Measurements from ENCODE around the gene MRPL1. TPM values are rescaled to one million over a fixed set of nuclear protein-coding genes. Genes with fewer than 3 reads are reported as not detected.

Gene MRPL1
- total and polyA plus RNA-seq, 2 of the 13 experiments (the other 11 are each of a cell fraction or from before 2014, with no cell fraction given), result 23.3 to 61.5 TPM

- TF ChIP-seq STAG1 (CRISPR knock-in tag; IDR thresholded peaks at IDR 0.05) (no peak), SNAI1 (CRISPR knock-in tag; IDR thresholded peaks at IDR 0.05; ENCODE audit: borderline replicate concordance) (no peak)
Observed at GRCh38 chr4:77877771-77878565, 15.3 kb downstream of the MRPL1 start (continued).

- TF ChIP-seq NKX3-1 (CRISPR knock-in tag; IDR thresholded peaks at IDR 0.05) (no peak), SNAPC2 (CRISPR knock-in tag; IDR thresholded peaks at IDR 0.05) (no peak), RBM39 (IDR thresholded peaks at IDR 0.05; ENCODE audit: low read depth, low read length, poor library complexity, severe bottlenecking) (no peak), E2F1 (CRISPR knock-in tag; IDR thresholded peaks at IDR 0.05) (no peak), KDM4B (CRISPR knock-in tag; IDR thresholded peaks at IDR 0.05) (no peak), EEA1 (CRISPR knock-in tag; IDR thresholded peaks at IDR 0.05; ENCODE audit: borderline replicate concordance) (no peak), HNRNPK (IDR thresholded peaks at IDR 0.05; ENCODE audit: low read depth, low read length, poor library complexity, severe bottlenecking) (no peak), NFIB (CRISPR knock-in tag; IDR thresholded peaks at IDR 0.05; ENCODE audit: borderline replicate concordance) (no peak), ZNF530 (CRISPR knock-in tag; IDR thresholded peaks at IDR 0.05; ENCODE audit: low read depth) (no peak), GMEB1 (CRISPR knock-in tag; IDR thresholded peaks at IDR 0.05; ENCODE audit: borderline replicate concordance) (no peak), ZNF136 (CRISPR knock-in tag; IDR thresholded peaks at IDR 0.05; ENCODE audit: low read depth) (no peak), ZFP62 (CRISPR knock-in tag; IDR thresholded peaks at IDR 0.05) (no peak), CBX1 (IDR thresholded peaks at IDR 0.05; ENCODE audit: low read depth) (no peak), GTF3A (CRISPR knock-in tag; conservative IDR thresholded peaks at IDR 0.05) (no peak)
- POLR2A ChIA-PET, result interaction anchor here (2.4 kb wide), 1 partner anchor 18 kb away, joined by 12 read pairs; the partner anchor contains the start of gene MRPL1
- Histone ChIP-seq H3K27ac (ENCODE audit: extremely low read length, insufficient read depth, low read length) (peak overlapping the region; percentile 1), H3K79me2 (ENCODE audit: insufficient read depth, low read length) (peaks cover 53% of the 10 kb centered on the region), H3K4me2 (ENCODE audit: low read depth, low read length) (no peak overlapping the region), H3K36me3 (replicated peaks in 1 of 2; ENCODE audit: control insufficient read depth in 1 of 2, insufficient read depth in 2 of 2, low read length in 2 of 2) (peaks cover 7 to 29% of the 10 kb centered on the region in 2 experiments; a peak in 4 of 5 replicates), H3K4me3 (replicated peaks in 1 of 3; ENCODE audit: insufficient read depth in 1 of 3, low read depth in 2 of 3, low read length in 3 of 3) (no peak overlapping the region), H3K9ac (ENCODE audit: insufficient read depth, low read depth, low read length) (no peak overlapping the region), H3K27me3 (ENCODE audit: control insufficient read depth in 1 of 2, insufficient read depth in 2 of 2, low read length in 2 of 2) (no peaks in the 10 kb centered on the region), H3K9me3 (ENCODE audit: low read length) (no peaks in the 10 kb centered on the region), H4K20me1 (ENCODE audit: insufficient read depth, low read length) (peaks cover 4% of the 10 kb centered on the region), H2AFZ (ENCODE audit: low read length) (no peak overlapping the region), H3K4me1 (ENCODE audit: insufficient read depth, low read length) (peaks cover 33% of the 10 kb centered on the region)
- DNase-seq (ENCODE audit: low spot score) (no peak), ATAC-seq (no peak), FAIRE-seq (no peak)
- intact Hi-C loops (cut with micrococcal nuclease; ENCODE audit: unreplicated experiment) (loop anchor here (5.0 kb wide), 1 partner anchor 63 kb away; the partner anchor contains the start of gene CNOT6L), in situ Hi-C loops (cut with HindIII; ENCODE audit: extremely low pct_ligation_motif_present, low pct_unique_long_range_greater_than_20kb) (no loop called here)
- BruUV-seq (replicated peaks), result no TSS peak
- CTCF ChIA-PET (ENCODE audit: low intra/inter-chr PET ratio, low total read pairs), result no interaction called here
Observed at GRCh38 chr4:77880784-77881183, 18.2 kb downstream of the MRPL1 start.
